HepG2 (cell line): ENCODE results near the gene ALOX5AP. TPM values are rescaled to one million over a fixed set of nuclear protein-coding genes. Genes with fewer than 3 reads are reported as not detected.

Experiments used
- GPN1 ChIP-seq: sonication (generic); formaldehyde crosslinking; IDR thresholded peaks from 2 replicates; pipeline ENCODE4 v1.5.1; 2020; ENCODE audit warnings: missing genetic modification reagents, borderline replicate concordance
- KDM2A ChIP-seq: sonication (generic); formaldehyde crosslinking; IDR thresholded peaks from 2 replicates; pipeline ENCODE4 v1.4.0; 2020; ENCODE audit warnings: low read depth, missing genetic modification reagents, borderline replicate concordance
- NFKB2 ChIP-seq: sonication (generic); formaldehyde crosslinking; IDR thresholded peaks from 2 replicates; pipeline ENCODE4 v1.4.0; 2020; ENCODE audit warnings: missing genetic modification reagents, borderline replicate concordance
- PHF21A ChIP-seq: sonication (generic); formaldehyde crosslinking; IDR thresholded peaks from 2 replicates; pipeline ENCODE4 v1.5.0; 2020; ENCODE audit warnings: mild to moderate bottlenecking, missing genetic modification reagents
- REL ChIP-seq: sonication (generic); formaldehyde crosslinking; conservative IDR thresholded peaks from 2 replicates; pipeline ENCODE4 v1.8.0; 2022; ENCODE audit warnings: mild to moderate bottlenecking, missing genetic modification reagents, moderate library complexity
- RXRB ChIP-seq: IDR thresholded peaks from 2 replicates; pipeline ENCODE4 v1.6.1; 2016; ENCODE audit warnings: borderline replicate concordance, missing genetic modification reagents, missing compliant biosample characterization
- STAG1 ChIP-seq: sonication (generic); formaldehyde crosslinking; IDR thresholded peaks from 2 replicates; pipeline ENCODE4 v1.4.0; 2020; ENCODE audit warnings: missing genetic modification reagents
- TRAFD1 ChIP-seq: sonication (generic); formaldehyde crosslinking; IDR thresholded peaks from 2 replicates; pipeline ENCODE4 v1.5.1; 2020; ENCODE audit warnings: missing genetic modification reagents, mild to moderate bottlenecking, borderline replicate concordance
- ZBTB40 ChIP-seq, 2 experiments: fragments of 450-650 bp in 1 of 2; sonication (generic) in 1 of 2; formaldehyde crosslinking in 1 of 2; IDR thresholded peaks; 2 replicates each; pipeline versions ENCODE4 v1.6.1 to v1.8.0; 2016 to 2022; ENCODE audit warnings: antibody characterized with exemption in 1 of 2, mild to moderate bottlenecking in 1 of 2, missing genetic modification reagents in 1 of 2
- ZNF841 ChIP-seq: sonication (generic); formaldehyde crosslinking; IDR thresholded peaks from 2 replicates; pipeline ENCODE4 v1.8.1; 2023; ENCODE audit warnings: missing genetic modification reagents, borderline replicate concordance
- polyA plus RNA-seq, 8 experiments: library from polyadenylated mRNA; depleted of rRNA in 3 of 8; stranded (reverse) in 7 of 8; unstranded in 1 of 8; fragments of >200 nt; fragmentation: Illumina TruSeq in 4 of 8; extraction: Trizol in 4 of 8; gene quantifications; 2 replicates each; pipeline versions ENCODE4 v1.2.1 to v1.2.3, GENCODE V29; 2011 to 2016; ENCODE audit warnings: low read depth in 4 of 8, missing spikeins in 1 of 8, mixed read lengths in 1 of 8; ENCODE audit not compliant: insufficient read depth in 1 of 8
- total RNA-seq, 5 experiments: library from RNA; depleted of rRNA; stranded (reverse); fragments of >200 nt; fragmentation: Illumina TruSeq; extraction: Trizol; gene quantifications; 2 replicates each; pipeline ENCODE4 v1.2.3, GENCODE V29; 2016; ENCODE audit warnings: low read depth in 1 of 5

Gene ALOX5AP
- total and polyA plus RNA-seq, 2 of the 13 experiments (the other 11 are each of a cell fraction or from before 2014, with no cell fraction given) = 0.97 to 1.2 TPM

- TF ChIP-seq NFKB2 (0 out of 2 replicates have a peak, but pooled peaks have one; percentile 1), GPN1 (CRISPR knock-in tag) (no peak), RXRB (CRISPR knock-in tag) (no peak), TRAFD1 (CRISPR knock-in tag) (no peak), ZBTB40 (IDR thresholded peaks at IDR 0.05) (no peak), ZBTB40 (CRISPR knock-in tag; IDR thresholded peaks at IDR 0.05) (no peak), STAG1 (peak; percentile 93), KDM2A (peak; percentile 56; the same call in 1 of the 2 replicates), PHF21A (CRISPR knock-in tag) (no peak), ZNF841 (no peak), REL (CRISPR knock-in tag) (no peak)
Observed at GRCh38 chr13:30802953-30803478, 67.7 kb downstream of the ALOX5AP start (continued).
